ENCODE results near the gene CUTA. TPM values are rescaled to one million over a fixed set of nuclear protein-coding genes. Genes with fewer than 3 reads are reported as not detected.

CUTA gene
- total RNA-seq, 2 donors from 2014 or later, result 195 to 196 TPM

GRCh38 chr6:33425668-33426577, 8.0 kb upstream of the CUTA start:
- Mint-ChIP-seq H3K36me3 (ENCODE audit: low read depth) (peaks cover 4% of the 10 kb centered on the region), H3K4me3 (peak overlapping the region; percentile 99), H3K4me1 (peaks cover 80% of the 10 kb centered on the region), H3K27me3 (no peaks in the 10 kb centered on the region), H3K27ac (peak overlapping the region; percentile 100)
- no peaks in the 10 kb centered on the region for H3K9me3 ChIP-seq (ENCODE audit: control insufficient read depth, low read length, poor library complexity, severe bottlenecking)
- peak; percentile 67 for ATAC-seq
- DNase-seq, result peak; percentile 74 to 82 (median 79)

GRCh38 chr6:33424855-33425667, 7.2 kb upstream of the CUTA start:
- H3K9me3 ChIP-seq (ENCODE audit: control insufficient read depth, low read length, poor library complexity, severe bottlenecking), result no peaks in the 10 kb centered on the region
- ATAC-seq (no peak), DNase-seq (no peak)
- Mint-ChIP-seq H3K27ac (peak overlapping the region; percentile 100), H3K4me3 (peak overlapping the region; percentile 99), H3K4me1 (peaks cover 74% of the 10 kb centered on the region), H3K36me3 (ENCODE audit: low read depth) (peaks cover 4% of the 10 kb centered on the region), H3K27me3 (no peaks in the 10 kb centered on the region)

GRCh38 chr6:33423777-33424176, 5.9 kb upstream of the CUTA start:
- Mint-ChIP-seq H3K4me1 (peaks cover 72% of the 10 kb centered on the region), H3K27ac (peak overlapping the region; percentile 100), H3K4me3 (peak overlapping the region; percentile 99), H3K27me3 (no peaks in the 10 kb centered on the region), H3K36me3 (ENCODE audit: low read depth) (peaks cover 4% of the 10 kb centered on the region)
- no peak for ATAC-seq
- no peak for DNase-seq
- no peaks in the 10 kb centered on the region for H3K9me3 ChIP-seq (ENCODE audit: control insufficient read depth, low read length, poor library complexity, severe bottlenecking)

DNA sequence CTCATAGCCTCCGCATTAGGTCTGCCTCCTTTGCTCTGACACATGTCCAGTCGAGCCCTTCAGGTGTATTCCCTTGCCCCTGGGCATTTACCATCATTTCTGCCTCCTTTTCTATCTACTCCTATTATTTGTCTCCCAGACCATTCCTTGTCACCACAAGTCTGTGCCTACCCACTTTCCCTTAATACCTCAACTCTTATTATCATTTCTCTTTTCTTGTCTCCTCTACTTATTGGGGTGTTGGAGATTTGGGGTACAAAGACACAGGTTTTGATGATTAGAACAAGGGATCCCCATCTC, 3.4 kb upstream of the CUTA start:
- Mint-ChIP-seq H3K4me1 (peaks cover 74% of the 10 kb centered on the region), H3K27ac (peak overlapping the region; percentile 100), H3K36me3 (ENCODE audit: low read depth) (peaks cover 4% of the 10 kb centered on the region), H3K27me3 (no peaks in the 10 kb centered on the region), H3K4me3 (peak overlapping the region; percentile 97)
- H3K9me3 ChIP-seq (ENCODE audit: control insufficient read depth, low read length, poor library complexity, severe bottlenecking), result no peaks in the 10 kb centered on the region
- no peak for DNase-seq
- no peak for ATAC-seq

- DNase-seq, result no peak
- peaks cover 4% of the 10 kb centered on the region for H3K36me3 Mint-ChIP-seq (ENCODE audit: low read depth)
- H3K4me3 Mint-ChIP-seq, result peak overlapping the region; percentile 97
- no peaks in the 10 kb centered on the region for H3K27me3 Mint-ChIP-seq
- peaks cover 76% of the 10 kb centered on the region for H3K4me1 Mint-ChIP-seq
- peak overlapping the region; percentile 100 for H3K27ac Mint-ChIP-seq
- ATAC-seq, result no peak
- H3K9me3 ChIP-seq (ENCODE audit: control insufficient read depth, low read length, poor library complexity, severe bottlenecking), result no peaks in the 10 kb centered on the region
Measured at GRCh38 chr6:33420491-33421343, 2.8 kb upstream of the CUTA start.

- peaks cover 3% of the 10 kb centered on the region for H3K36me3 Mint-ChIP-seq (ENCODE audit: low read depth)
- no peaks in the 10 kb centered on the region for H3K9me3 ChIP-seq (ENCODE audit: control insufficient read depth, low read length, poor library complexity, severe bottlenecking)
- peaks cover 74% of the 10 kb centered on the region for H3K4me1 Mint-ChIP-seq
- H3K27ac Mint-ChIP-seq, result peak within 1 kb of the TSS; percentile 100
- H3K4me3 Mint-ChIP-seq, result peak within 1 kb of the TSS; percentile 97
- DNase-seq (peak in 1 of 3 donors; percentile 29), ATAC-seq (no peak)
- no peaks in the 10 kb centered on the region for H3K27me3 Mint-ChIP-seq
Measured at GRCh38 chr6:33419580-33420490, 1.9 kb upstream of the CUTA start, which contains the start of gene SYNGAP1. TSS of gene SYNGAP1 (plus strand) at chr6:33420065. CDS start at chr6:33420265, 200 bp downstream.

DNA sequence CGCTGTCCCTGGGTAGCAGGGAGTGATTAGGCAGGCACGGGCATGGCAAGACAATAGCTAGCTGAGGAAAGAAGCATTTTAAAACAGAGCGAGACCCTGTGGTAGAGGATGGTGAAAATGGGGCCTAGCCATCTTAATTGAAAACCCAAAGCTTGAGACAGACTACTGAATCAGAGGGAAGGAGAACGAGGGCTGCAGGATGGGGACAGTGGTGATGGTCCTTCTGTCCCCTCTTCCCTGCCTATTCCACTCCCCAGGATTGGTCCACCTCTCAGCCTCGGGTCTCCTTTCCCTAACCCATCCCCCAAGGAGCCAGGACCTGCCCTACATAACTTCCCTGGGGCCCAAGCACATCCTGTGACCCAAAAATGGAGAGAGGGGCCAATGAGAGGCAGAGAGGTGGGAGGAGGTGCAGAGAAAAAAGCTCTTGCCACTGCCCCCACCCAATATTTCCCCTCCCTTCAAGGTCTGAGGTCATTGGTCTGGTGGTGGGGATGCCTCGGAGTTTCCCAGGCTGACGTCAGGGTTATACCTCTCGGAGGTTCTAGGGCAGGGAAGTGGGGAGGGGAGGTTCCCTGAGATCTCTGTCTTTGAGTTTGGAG, 884 bp upstream of the CUTA start:
- Mint-ChIP-seq H3K27ac (peak overlapping the region; percentile 100), H3K4me1 (peaks cover 73% of the 10 kb centered on the region), H3K36me3 (ENCODE audit: low read depth) (peaks cover 6% of the 10 kb centered on the region), H3K4me3 (peak overlapping the region; percentile 97), H3K27me3 (no peaks in the 10 kb centered on the region)
- ATAC-seq, result peak; percentile 40
- peak; percentile 62 to 78 (median 69) for DNase-seq
- no peaks in the 10 kb centered on the region for H3K9me3 ChIP-seq (ENCODE audit: control insufficient read depth, low read length, poor library complexity, severe bottlenecking)

DNA sequence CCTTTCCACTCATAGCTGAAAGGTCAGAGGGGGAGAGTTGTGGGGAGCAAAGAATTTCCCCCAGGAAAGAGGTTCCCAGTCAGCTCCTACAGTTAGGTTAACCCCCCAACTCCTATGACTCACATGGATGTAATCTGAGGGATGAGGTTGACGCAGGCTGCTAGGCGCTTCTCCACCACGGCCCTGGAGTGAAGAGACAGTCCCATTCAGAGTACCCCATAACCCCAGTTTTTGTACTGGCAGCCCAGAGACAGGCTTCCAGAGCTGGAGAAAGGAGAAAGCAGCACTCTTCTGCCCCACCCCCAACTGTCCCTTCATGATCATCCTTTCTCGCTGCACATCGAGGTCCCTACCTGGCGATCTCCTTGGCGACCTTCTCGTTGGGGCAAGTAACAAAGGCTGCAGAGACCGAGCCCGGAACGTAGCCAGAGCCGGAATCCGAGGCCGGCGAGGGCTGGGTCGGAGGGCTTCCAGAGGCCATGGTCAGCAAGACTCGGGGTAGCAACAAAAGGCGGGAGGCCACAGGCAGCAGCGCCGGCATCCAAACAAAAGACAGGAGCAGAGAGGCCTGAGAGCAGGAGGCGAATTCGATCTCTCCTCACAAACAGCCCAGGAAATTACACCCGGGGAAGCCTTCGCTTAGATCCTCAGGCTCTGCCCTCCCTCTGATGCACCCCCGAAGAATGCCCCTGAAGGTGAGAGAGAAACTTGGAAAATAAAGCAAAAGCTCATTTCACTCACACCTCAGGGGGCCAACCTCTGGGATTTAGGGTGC, 592 bp downstream of the CUTA start:
- peaks cover 12% of the 10 kb centered on the region for H3K36me3 Mint-ChIP-seq (ENCODE audit: low read depth)
- peak overlapping the region; percentile 100 for H3K27ac Mint-ChIP-seq
- no peak for DNase-seq
- H3K27me3 Mint-ChIP-seq, result no peaks in the 10 kb centered on the region
- no peak for ATAC-seq
- H3K4me3 Mint-ChIP-seq, result peak overlapping the region; percentile 97
- H3K9me3 ChIP-seq (ENCODE audit: control insufficient read depth, low read length, poor library complexity, severe bottlenecking), result no peaks in the 10 kb centered on the region
- peaks cover 78% of the 10 kb centered on the region for H3K4me1 Mint-ChIP-seq

GRCh38 chr6:33416386-33417127, 1.4 kb downstream of the CUTA start:
- Mint-ChIP-seq H3K27me3 (no peaks in the 10 kb centered on the region), H3K4me3 (peak overlapping the region; percentile 97), H3K4me1 (peaks cover 75% of the 10 kb centered on the region), H3K27ac (peak overlapping the region; percentile 100), H3K36me3 (ENCODE audit: low read depth) (peaks cover 12% of the 10 kb centered on the region)
- no peaks in the 10 kb centered on the region for H3K9me3 ChIP-seq (ENCODE audit: control insufficient read depth, low read length, poor library complexity, severe bottlenecking)
- DNase-seq, result no peak
- no peak for ATAC-seq

DNA sequence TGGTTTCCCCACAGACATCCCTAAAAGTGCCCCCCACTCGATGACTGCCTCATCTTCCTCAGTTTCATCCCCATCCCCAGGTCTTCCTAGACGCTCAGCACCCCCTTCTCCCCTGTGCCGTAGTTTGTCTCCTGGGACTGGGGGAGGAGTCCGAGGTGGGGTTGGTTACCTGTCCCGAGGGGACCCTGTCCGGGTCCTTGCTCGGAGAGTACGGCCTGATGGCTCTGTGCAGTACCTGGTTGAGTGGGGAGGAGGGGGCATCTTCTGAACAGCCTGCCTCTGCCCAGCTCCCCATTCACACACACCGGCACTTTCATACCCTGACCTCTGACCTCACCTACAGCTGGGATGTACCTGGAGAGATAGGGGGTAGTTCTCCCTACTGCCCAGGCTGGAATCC, 2.1 kb downstream of the CUTA start:
- H3K36me3 Mint-ChIP-seq (ENCODE audit: low read depth), result peaks cover 12% of the 10 kb centered on the region
- DNase-seq, result no peak
- H3K27ac Mint-ChIP-seq, result peak overlapping the region; percentile 100
- no peaks in the 10 kb centered on the region for H3K9me3 ChIP-seq (ENCODE audit: control insufficient read depth, low read length, poor library complexity, severe bottlenecking)
- peak overlapping the region; percentile 97 for H3K4me3 Mint-ChIP-seq
- ATAC-seq, result no peak
- no peaks in the 10 kb centered on the region for H3K27me3 Mint-ChIP-seq
- H3K4me1 Mint-ChIP-seq, result peaks cover 71% of the 10 kb centered on the region

Data from T-helper 17 cell (primary cell).